Measurements from ENCODE around the gene MYL6.
A peak's percentile ranks its signal among the peaks of the same experiment; 100 is the strongest.

GRCh38 chr12:56152132-56152755 lies 5.9 kb upstream of the MYL6 start, which contains the start of gene MYL6B:
- peak in 1 of 4 experiments; percentile 4 for TF ChIP-seq CTCF (IDR thresholded peaks at IDR 0.05)
- peak; percentile 24 to 45 for TF ChIP-seq POLR2A (IDR thresholded peaks at IDR 0.05)

Measured in uterus (tissue), 2 donors.